H9 (cell line): ENCODE measurements around the gene OST4. TPM values are rescaled to one million over a fixed set of nuclear protein-coding genes. Genes with fewer than 3 reads are reported as not detected.

Experiments
- DNase-seq: peaks from one replicate; pipeline ENCODE4 v3.0.0-alpha.2; 2017
- H2AFZ ChIP-seq: one replicate; pipeline ENCODE4 v1.6.1; 2013; ENCODE audit warnings: mild to moderate bottlenecking, low read length, control low read depth, moderate library complexity
- H2AK5ac ChIP-seq: 2 replicates; pipeline ENCODE4 v1.6.1; 2013; ENCODE audit warnings: low read length, control low read depth, mixed read lengths; ENCODE audit not compliant: insufficient read length
- H2BK120ac ChIP-seq: one replicate; pipeline ENCODE4 v1.6.1; 2013; ENCODE audit warnings: low read depth, mild to moderate bottlenecking, low read length, control low read depth, inconsistent platforms; ENCODE audit not compliant: poor library complexity, severe bottlenecking
- H2BK12ac ChIP-seq: 2 replicates; pipeline ENCODE4 v1.6.1; 2013; ENCODE audit warnings: low read length, control low read depth, mixed read lengths, low read depth; ENCODE audit not compliant: insufficient read length
- H2BK15ac ChIP-seq: 2 replicates; pipeline ENCODE4 v1.6.1; 2013; ENCODE audit warnings: low read depth, low read length, control low read depth
- H2BK20ac ChIP-seq: one replicate; pipeline ENCODE4 v1.6.1; 2013; ENCODE audit warnings: low read depth, mild to moderate bottlenecking, low read length, control low read depth, inconsistent platforms; ENCODE audit not compliant: poor library complexity, severe bottlenecking
- H2BK5ac ChIP-seq: 2 replicates; pipeline ENCODE4 v1.6.1; 2013; ENCODE audit warnings: low read length, control low read depth, mixed read lengths; ENCODE audit not compliant: insufficient read length
- H3K14ac ChIP-seq: 2 replicates; pipeline ENCODE4 v1.6.1; 2013; ENCODE audit warnings: low read length, control low read depth; ENCODE audit not compliant: insufficient read depth
- H3K18ac ChIP-seq: 2 replicates; pipeline ENCODE4 v1.6.1; 2013; ENCODE audit warnings: low read depth, mild to moderate bottlenecking, mixed read lengths, low read length, control low read depth; ENCODE audit not compliant: insufficient read length
- H3K23ac ChIP-seq: 2 replicates; pipeline ENCODE4 v1.6.1; 2013; ENCODE audit warnings: low read length, control low read depth, mixed read lengths, low read depth; ENCODE audit not compliant: insufficient read length
- H3K23me2 ChIP-seq: 2 replicates; pipeline ENCODE4 v1.6.1; 2013; ENCODE audit warnings: low read depth, mild to moderate bottlenecking, mixed read lengths, low read length, control low read depth; ENCODE audit not compliant: insufficient read length, poor library complexity, severe bottlenecking
- H3K27ac ChIP-seq: 2 replicates; pipeline ENCODE4 v1.5.1; 2013; ENCODE audit warnings: low read length, control low read depth, mixed read lengths, low read depth; ENCODE audit not compliant: insufficient read length
- H3K27me3 ChIP-seq: 2 replicates; pipeline ENCODE4 v1.6.1; 2013; ENCODE audit warnings: low read length, control low read depth, inconsistent platforms; ENCODE audit not compliant: insufficient read depth
- H3K4ac ChIP-seq: 2 replicates; pipeline ENCODE4 v1.6.1; 2013; ENCODE audit warnings: low read depth, mild to moderate bottlenecking, control low read depth, inconsistent platforms, low read length, moderate library complexity
- H3K4me1 ChIP-seq: 2 replicates; pipeline ENCODE4 v1.6.1; 2013; ENCODE audit warnings: low read length, control low read depth, inconsistent platforms; ENCODE audit not compliant: insufficient read depth
- H3K4me2 ChIP-seq: 2 replicates; pipeline ENCODE4 v1.6.1; 2013; ENCODE audit warnings: low read length, control low read depth, mixed read lengths; ENCODE audit not compliant: insufficient read length, insufficient read depth
- H3K56ac ChIP-seq: 2 replicates; pipeline ENCODE4 v1.6.1; 2013; ENCODE audit warnings: low read depth, mild to moderate bottlenecking, mixed read lengths, low read length, control low read depth; ENCODE audit not compliant: insufficient read length
- H3K79me1 ChIP-seq: 2 replicates; pipeline ENCODE4 v1.6.1; 2013; ENCODE audit warnings: low read depth, mild to moderate bottlenecking, moderate library complexity, low read length, control low read depth, inconsistent platforms; ENCODE audit not compliant: insufficient read depth, poor library complexity, severe bottlenecking
- H3K79me2 ChIP-seq: 2 replicates; pipeline ENCODE4 v1.6.1; 2013; ENCODE audit warnings: low read length, control low read depth, inconsistent platforms; ENCODE audit not compliant: insufficient read depth
- H3K9ac ChIP-seq: 2 replicates; pipeline ENCODE4 v1.6.1; 2013; ENCODE audit warnings: low read length, control low read depth, mixed read lengths; ENCODE audit not compliant: insufficient read length; ENCODE audit errors: extremely low read depth
- H3K9me3 ChIP-seq: one replicate; pipeline ENCODE4 v1.6.1; 2013; ENCODE audit warnings: low read depth, low read length, inconsistent platforms; ENCODE audit not compliant: control insufficient read depth
- H3T11ph ChIP-seq: one replicate; pipeline ENCODE4 v1.6.1; 2013; ENCODE audit warnings: mild to moderate bottlenecking, low read length, control low read depth, inconsistent platforms
- H4K20me1 ChIP-seq: one replicate; pipeline ENCODE4 v1.6.1; 2013; ENCODE audit not compliant: control insufficient read depth, insufficient read length, insufficient read depth
- H4K5ac ChIP-seq: 2 replicates; pipeline ENCODE4 v1.6.1; 2013; ENCODE audit warnings: low read depth, mild to moderate bottlenecking, mixed read lengths, low read length, control low read depth; ENCODE audit not compliant: insufficient read length
- H4K8ac ChIP-seq: replicated peaks from 2 replicates; pipeline ENCODE4 v1.6.1; 2013; ENCODE audit warnings: low read length, control low read depth, mixed read lengths, low read depth; ENCODE audit not compliant: insufficient read length
- H4K91ac ChIP-seq: 2 replicates; pipeline ENCODE4 v1.6.1; 2013; ENCODE audit warnings: low read depth, mild to moderate bottlenecking, moderate library complexity, mixed read lengths, low read length, control low read depth; ENCODE audit not compliant: insufficient read length
- H3K27ac Mint-ChIP-seq, 3 experiments: 2 replicates in 2 of 3; 3 replicates in 1 of 3; pipeline ENCODE4 v1.8.0; 2020 to 2021; ENCODE audit warnings: mixed read lengths in 3 of 3, mild to moderate bottlenecking in 1 of 3, moderate library complexity in 1 of 3
- H3K27me3 Mint-ChIP-seq: 2 replicates; pipeline ENCODE4 v1.8.0; 2021; ENCODE audit warnings: low read depth, mild to moderate bottlenecking, moderate library complexity, mixed read lengths
- H3K36me3 Mint-ChIP-seq, 3 experiments: 2 replicates in 2 of 3; 3 replicates in 1 of 3; pipeline ENCODE4 v1.8.0; 2020 to 2021; ENCODE audit warnings: low read depth in 3 of 3, mixed read lengths in 3 of 3; ENCODE audit not compliant: insufficient read depth in 1 of 3
- H3K4me1 Mint-ChIP-seq, 2 experiments: 2 replicates each; pipeline ENCODE4 v1.8.0; 2020; ENCODE audit warnings: mixed read lengths in 2 of 2
- H3K4me3 Mint-ChIP-seq, 2 experiments: 2 replicates in 1 of 2; 3 replicates in 1 of 2; pipeline ENCODE4 v1.8.0; 2020 to 2021; ENCODE audit warnings: mild to moderate bottlenecking in 2 of 2, mixed read lengths in 2 of 2, moderate library complexity in 1 of 2
- H3K9me3 Mint-ChIP-seq, 2 experiments: 2 replicates in 1 of 2; 3 replicates in 1 of 2; pipeline ENCODE4 v1.8.0; 2020; ENCODE audit warnings: mild to moderate bottlenecking in 2 of 2, mixed read lengths in 2 of 2, moderate library complexity in 1 of 2
- CTCF ChIP-seq: fragments of 200-600 bp; sonication (generic); conservative IDR thresholded peaks from 3 replicates; pipeline ENCODE4 v1.8.0; 2021; ENCODE audit warnings: antibody characterized with exemption, mild to moderate bottlenecking
- WGBS: extraction: QIAGEN DNeasy Blood & Tissue Kit; methylation state at CpG from one replicate; pipeline ENCODE4 v1.1.7; 2013; ENCODE audit warnings: missing lambda C conversion rate, low lambda C conversion rate, mixed read lengths; ENCODE audit not compliant: insufficient read length; ENCODE audit errors: extremely low coverage; 5-methylcytosine and 5-hydroxymethylcytosine counted together
- total RNA-seq: library from RNA; stranded (reverse); gene quantifications from 2 replicates; pipeline ENCODE4 v1.2.1, GENCODE V29; 2021

Gene OST4
- total RNA-seq, 1 experiment from 2014 or later, result 215 TPM

DNA sequence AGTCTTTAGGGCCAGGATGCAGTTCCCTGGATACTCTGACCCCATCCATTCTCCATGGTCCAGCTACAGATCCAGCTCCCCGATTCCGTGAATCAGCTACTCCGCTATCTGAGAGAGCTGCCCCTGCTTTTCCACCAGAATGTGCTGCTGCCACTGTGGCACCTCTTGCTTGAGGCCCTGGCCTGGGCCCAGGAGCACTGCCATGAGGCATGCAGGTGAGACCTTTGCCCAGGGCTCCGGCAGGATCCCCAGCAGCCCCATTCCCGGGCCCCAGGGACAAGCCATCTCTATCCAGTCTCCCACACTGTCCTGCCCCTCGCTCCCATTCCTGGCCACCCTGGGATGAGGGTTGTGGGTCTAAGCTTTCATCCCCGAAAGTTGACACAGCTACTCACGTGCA, 31.2 kb downstream of the OST4 start:
- Mint-ChIP-seq H3K27me3 (no peaks in the 10 kb centered on the region), H3K36me3 (peaks cover 20 to 73% (median 69%) of the 10 kb centered on the region in 3 experiments), H3K4me3 (no peak overlapping the region), H3K9me3 (no peaks in the 10 kb centered on the region), H3K27ac (no peak overlapping the region), H3K4me1 (peaks cover 0 to 5% of the 10 kb centered on the region in 2 experiments; a peak in 1 of 4 replicates)
- Histone ChIP-seq H3T11ph (no peak overlapping the region), H4K8ac (no peak overlapping the region), H3K23ac (no peak overlapping the region), H3K27ac (no peak overlapping the region), H2BK20ac (no peak overlapping the region), H3K9ac (no peak overlapping the region), H3K4me2 (no peak overlapping the region), H3K27me3 (no peaks in the 10 kb centered on the region), H3K4ac (no peak overlapping the region), H4K91ac (no peak overlapping the region), H3K23me2 (no peaks in the 10 kb centered on the region), H4K20me1 (no peaks in the 10 kb centered on the region), H2BK15ac (no peak overlapping the region), H2BK12ac (no peak overlapping the region), H3K18ac (no peak overlapping the region), H2AFZ (no peak overlapping the region), H3K9me3 (no peaks in the 10 kb centered on the region), H4K5ac (no peak overlapping the region), H3K79me2 (no peaks in the 10 kb centered on the region), H2BK5ac (no peak overlapping the region), H3K4me1 (no peaks in the 10 kb centered on the region), H3K79me1 (no peaks in the 10 kb centered on the region), H3K56ac (no peak overlapping the region), H3K14ac (no peak overlapping the region), H2BK120ac (no peak overlapping the region), H2AK5ac (no peak overlapping the region)
- no peak for DNase-seq
- no CpG with 5 or more reads among the region's 8 CpGs for WGBS
- TF ChIP-seq CTCF, result no peak
